A549 treated with CORT108297 at 1 μM for 4 hours (cell line): ENCODE results near the gene HLCS. TPM values are rescaled to one million over a fixed set of nuclear protein-coding genes. Genes with fewer than 3 reads are reported as not detected.

Source experiments
- total RNA-seq: library from RNA; stranded (reverse); fragments of 200-300 nt; extraction: Qiagen RNA extraction; gene quantifications from 5 replicates; pipeline ENCODE4 v1.2.3, GENCODE V29; 2022

The HLCS gene
- total RNA-seq, result 5.6 to 7.0 TPM (median 6.8 TPM) in 5 replicates

GRCh38 chr21:36966066-36966820, at the start of gene HLCS:
Gene HLCS (minus strand): TSS chr21:36966669. CDS start chr21:36966638, 31 bp downstream.

GRCh38 chr21:37006486-37007291, 40.2 kb upstream of the HLCS start, which contains the start of gene RIPPLY3:
Gene RIPPLY3 (plus strand): TSS chr21:37006702. CDS start chr21:37006773, 71 bp downstream.

Other genes starting within 250 kb of the HLCS start
- 0.48 to 0.63 TPM (median 0.57 TPM) in 5 replicates for gene RIPPLY3, start 40.0 kb upstream of the HLCS start, total RNA-seq
- gene PIGP, start 106.4 kb upstream of the HLCS start, total RNA-seq, result 15.4 to 17.3 TPM (median 16.4 TPM) in 5 replicates
- 26.0 to 39.8 TPM (median 31.2 TPM) in 5 replicates for gene TTC3, start 106.6 kb upstream of the HLCS start, total RNA-seq